HG03378 (cell line): Measurements from ENCODE around the gene SNTG2.

Experiments used
- ATAC-seq: cut with Tn5 transposase; IDR thresholded peaks from one replicate; pipeline ENCODE4 v1.9.1; 2021; ENCODE audit warnings: mild to moderate bottlenecking, moderate library complexity; ENCODE audit not compliant: unreplicated experiment

SNTG2 gene

GRCh38 chr2:951224-952006 lies 766 bp downstream of the SNTG2 start:
- ATAC-seq, result no peak

DNA sequence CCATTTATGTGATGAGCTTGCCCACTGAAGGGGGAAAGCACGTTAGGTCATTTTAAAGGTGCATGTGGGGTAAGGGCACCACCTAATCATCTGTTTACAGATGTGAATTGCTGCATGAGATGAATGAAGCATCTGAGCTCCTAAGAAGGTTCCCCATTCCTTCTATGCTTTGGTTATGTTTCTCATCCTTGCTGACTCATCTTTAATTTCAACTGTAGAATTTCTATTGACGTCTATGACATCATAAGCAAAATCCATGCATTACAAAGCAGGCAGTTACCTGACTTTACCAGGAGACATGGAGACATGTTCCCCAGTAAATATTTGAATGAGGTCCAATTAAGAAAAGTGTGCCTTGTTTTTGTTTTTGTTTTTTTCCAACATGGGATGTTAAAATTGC lies 2.8 kb downstream of the SNTG2 start:
- no peak for ATAC-seq

DNA sequence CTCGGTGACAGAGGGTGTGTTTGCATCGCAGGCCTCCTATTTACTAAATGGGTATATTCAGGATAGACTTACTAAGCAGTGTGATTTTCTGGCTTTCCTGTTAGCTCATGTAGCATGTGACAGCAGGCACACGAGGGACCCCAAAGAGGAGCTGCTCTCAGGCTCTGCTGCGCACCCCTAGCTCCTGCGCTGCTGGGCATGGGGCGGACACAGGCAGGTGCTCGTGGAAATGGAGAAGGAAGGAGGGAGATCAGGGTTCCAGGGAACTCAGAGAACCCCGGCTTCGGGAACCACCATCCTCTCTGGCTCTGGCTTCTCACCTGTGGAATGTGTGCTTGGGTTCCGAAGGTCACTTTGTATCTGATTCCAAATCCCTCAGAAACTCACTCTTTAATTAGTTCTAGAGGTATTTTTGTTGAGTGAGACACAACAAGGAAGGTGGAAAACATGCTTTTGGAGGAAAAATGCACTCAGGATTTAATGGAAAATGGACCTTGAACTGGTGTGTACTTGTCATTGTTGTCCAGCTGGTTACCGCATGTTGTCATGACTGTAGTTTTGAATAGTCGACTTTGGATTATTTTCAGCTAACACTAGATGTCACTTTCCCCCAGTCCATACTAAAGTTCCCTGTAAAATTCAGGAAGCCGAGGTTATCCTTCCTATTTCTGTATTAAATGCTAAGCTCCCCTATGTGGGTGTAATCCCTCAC lies 3.5 kb downstream of the SNTG2 start:
- ATAC-seq, result no peak

DNA sequence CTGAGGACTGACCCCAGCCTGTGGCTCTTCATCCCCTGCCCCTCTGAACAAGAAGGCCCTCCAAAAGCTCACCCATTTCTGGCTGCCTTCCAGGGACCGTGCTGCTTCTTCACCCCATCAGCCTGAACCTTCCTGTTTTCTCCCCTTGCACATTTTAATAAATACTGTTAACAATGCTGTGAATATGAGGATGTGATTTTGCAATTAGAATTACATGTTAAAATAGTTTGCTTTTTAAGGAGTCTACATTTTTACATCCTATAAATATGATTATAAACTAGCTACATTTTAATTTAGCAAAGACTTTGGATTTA lies 4.0 kb downstream of the SNTG2 start:
- ATAC-seq, result no peak

DNA sequence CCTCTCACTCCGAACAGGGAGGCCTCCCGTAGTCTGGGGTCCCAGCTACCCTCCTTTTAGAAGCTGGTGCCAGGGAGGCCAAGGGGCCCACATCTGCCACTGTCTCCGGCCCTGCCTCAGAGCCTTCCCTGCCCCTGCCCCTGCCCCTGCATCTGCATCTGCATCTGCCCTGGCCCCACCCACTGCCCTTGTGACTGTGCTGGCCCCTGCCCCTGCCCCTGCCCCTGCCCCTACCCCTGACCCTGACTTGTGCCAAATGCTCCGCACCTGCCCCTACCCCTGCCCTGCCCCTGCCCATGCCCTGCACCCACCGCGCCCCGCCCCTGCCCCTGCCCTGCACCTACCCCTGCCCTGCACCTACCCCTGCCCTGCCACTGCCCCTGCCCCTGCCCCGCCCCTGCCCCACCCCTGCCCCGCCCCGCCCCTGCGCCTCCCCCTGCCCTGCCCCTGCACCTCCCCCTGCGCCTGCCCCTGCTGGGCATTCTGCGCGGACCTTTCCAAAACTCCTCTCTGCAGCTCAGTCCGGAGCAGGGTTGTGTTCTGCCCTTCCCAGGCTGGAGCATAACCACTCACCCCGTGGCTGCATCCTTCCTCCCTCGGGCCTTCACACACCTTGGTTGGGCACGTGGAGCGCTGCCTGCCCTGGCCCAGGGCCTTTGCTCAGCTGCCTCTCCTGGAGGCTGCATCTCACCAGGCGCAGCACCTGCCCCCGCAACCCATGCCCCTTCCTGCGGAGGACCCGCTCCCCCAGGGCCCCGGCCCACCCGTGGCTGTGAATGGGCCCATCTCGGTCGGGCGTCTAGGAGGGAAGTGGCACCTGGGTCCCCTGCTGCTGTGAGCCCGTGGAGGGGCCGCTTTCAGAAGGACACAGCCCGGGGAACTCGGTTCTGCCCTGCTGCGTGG lies 5.4 kb downstream of the SNTG2 start:
- ATAC-seq, result no peak

GRCh38 chr2:959457-959856 lies 8.8 kb downstream of the SNTG2 start:
- no peak for ATAC-seq

DNA sequence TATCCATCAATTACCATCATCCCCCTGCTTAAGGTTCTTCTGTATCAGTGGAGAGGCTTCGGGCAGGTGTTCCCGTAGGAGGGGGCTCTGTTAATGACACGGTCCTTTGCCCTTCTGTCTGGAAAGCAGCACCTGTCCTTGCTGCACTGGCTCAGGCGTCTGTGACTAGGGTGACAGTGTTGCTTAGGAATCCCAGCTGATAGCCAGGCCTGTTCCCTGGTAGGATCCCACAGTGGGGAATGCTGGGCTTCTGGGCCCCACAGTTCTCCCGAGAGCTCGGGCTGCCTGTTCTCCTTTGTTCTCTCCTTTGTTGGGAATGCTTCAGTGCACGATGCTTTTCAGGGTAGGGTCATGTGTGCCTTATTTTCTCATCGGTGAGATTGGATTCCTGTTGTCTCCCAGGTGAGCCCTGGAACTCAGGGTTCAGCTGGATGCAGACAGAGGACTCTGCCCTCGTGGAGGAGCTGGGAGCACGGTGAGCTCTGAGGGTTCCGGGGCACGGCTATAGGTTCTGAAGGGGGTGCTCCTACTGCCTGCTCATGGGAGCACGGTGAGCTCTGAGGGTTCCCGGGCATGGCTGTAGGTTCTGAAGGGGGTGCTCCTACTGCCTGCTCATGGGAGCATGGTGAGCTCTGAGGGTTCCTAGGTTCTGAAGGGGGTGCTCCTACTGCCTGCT lies 9.6 kb downstream of the SNTG2 start:
- no peak for ATAC-seq

DNA sequence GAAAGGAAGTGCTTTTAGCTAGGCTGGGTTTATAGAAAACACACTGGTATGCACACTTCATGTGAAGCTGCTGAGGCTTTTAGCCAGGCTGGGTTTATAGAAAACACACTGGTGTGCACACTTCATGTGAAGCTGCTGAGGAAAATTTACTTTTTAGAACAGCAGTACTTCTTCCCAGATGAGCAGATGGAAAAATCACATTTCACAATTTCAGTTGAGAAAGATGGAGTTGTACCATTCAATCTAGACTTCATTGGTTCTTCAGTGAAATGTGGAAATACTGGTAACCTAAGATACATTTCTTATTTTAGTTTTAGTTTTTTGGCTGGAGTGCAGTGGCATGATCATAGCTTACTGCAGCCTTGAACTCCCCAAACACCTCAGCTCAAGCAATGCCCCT lies 11.1 kb downstream of the SNTG2 start:
- no peak for ATAC-seq

DNA sequence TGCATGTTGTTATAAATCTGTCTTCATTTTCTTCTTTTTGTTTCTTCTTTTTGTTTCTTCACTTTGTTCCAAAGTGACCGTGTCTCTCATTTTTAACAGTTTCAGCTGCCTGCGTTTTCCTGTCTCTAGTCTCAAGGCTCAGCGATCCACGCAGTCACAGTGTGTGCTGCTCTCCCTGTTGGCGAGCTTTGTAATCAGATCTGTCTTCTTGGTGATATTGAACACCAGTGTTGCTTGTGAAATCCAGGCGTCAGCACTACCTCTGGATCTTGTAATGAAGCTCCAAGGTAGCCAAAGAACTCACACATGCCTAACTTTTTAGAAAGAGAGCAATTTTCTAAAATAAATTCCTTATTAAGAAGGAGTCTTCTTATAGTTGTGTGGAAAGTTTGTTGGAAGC lies 13.2 kb downstream of the SNTG2 start:
- ATAC-seq, result no peak

- no peak for ATAC-seq
Observed at GRCh38 chr2:964562-964961, 13.9 kb downstream of the SNTG2 start.

GRCh38 chr2:965640-966147 lies 15.0 kb downstream of the SNTG2 start:
- no peak for ATAC-seq

DNA sequence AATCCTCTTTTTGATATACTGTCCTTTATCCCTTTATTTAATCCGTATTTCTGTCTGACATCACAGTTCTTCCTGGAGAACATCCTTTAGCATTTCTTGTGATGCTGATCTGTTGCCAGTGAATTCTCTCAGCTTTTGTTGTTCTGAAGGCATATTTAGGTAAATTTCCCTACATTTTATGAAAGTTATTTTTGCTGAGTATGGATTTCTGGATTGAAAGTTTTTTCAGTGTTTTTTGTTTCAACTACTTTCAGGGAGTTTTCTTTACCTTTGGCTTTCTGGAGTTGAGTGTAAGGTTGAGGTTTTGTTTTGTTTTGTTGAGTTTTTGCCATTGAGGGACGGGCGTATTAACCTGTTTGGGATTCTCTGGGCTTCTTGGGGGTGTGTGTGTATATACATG lies 22.5 kb downstream of the SNTG2 start:
- no peak for ATAC-seq

DNA sequence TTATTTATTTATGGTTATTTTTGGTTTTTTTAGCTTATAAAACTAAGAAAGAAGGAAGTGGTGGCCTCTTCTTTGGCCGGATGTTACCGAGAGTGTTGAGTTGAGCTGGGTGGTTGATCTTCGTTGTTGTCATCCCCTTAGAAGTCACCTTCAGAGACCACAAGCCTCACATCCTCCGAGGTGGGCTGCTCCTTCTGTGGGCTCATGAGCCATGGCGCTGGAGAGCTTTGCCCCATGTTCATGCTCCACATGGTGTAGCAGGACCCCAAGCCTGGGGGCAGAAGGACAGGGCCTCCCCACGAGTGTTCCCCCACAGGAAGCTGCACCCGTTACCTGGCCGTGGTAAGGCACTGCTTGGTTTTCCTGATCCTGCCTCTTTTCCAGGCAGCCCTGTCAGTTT lies 23.4 kb downstream of the SNTG2 start:
- ATAC-seq, result no peak

DNA sequence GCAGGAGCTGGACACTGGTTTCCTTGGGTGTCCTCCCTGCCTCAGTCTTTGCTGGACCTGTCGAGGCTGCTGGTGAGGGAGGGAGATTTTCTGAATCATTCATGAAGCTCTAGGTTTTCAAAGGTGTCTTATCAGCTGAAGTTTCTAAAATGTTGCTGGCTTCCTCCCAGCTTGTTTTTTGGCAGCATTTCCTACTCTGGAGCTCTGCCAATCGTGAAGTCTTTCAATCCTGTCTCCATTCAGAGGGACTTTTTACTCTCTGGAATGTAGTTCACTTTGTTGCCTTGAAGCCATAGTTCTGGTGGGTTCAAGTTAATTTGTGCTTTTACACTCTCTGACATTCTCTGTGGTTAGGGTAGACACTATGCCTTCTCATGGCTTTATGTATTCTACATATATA lies 23.9 kb downstream of the SNTG2 start:
- ATAC-seq, result no peak

GRCh38 chr2:975095-975494 lies 24.4 kb downstream of the SNTG2 start:
- ATAC-seq, result no peak

DNA sequence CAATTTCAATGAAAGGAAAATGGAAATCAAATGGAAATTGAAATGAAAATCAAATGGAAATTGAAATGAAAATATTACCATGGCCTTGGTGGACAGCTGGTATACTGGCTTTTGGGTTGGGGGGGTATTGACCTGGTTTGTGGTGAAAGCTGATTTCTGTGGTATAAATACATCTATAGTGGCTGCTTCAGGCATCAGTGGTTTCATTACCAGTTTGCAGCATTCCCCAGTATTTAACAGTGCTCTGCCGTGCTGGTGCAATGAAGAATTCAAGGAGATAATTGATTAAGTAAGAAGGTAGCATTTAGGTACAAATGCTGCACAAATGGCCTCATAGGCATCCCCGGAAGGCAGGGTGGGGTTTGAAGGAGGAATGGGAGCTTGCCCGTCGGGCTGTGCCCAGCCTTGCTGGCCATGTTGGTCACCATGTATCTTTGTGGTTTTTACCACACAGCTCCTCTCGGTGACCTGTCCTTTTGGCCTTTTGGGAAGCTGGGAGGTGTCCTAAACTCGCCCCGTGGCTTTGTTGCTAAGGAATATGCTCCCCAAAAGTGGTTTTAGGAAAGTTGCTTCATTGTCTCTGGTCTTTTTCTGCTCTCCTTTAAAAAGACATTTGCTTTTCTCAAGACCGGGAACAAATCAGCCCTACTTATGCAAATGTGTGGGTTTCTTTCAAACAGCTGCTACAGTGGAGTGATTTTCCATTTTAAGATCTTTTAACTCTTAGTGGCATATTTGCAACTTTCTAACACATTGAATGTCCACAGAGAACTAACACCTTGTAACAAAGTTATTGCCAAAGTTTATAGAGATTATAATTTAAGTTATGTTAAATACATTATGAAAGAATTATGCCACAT lies 28.6 kb downstream of the SNTG2 start:
- ATAC-seq, result no peak

- ATAC-seq, result no peak
Observed at GRCh38 chr2:980176-980575, 29.5 kb downstream of the SNTG2 start.

- no peak for ATAC-seq
Observed at GRCh38 chr2:981258-981657, 30.6 kb downstream of the SNTG2 start.

DNA sequence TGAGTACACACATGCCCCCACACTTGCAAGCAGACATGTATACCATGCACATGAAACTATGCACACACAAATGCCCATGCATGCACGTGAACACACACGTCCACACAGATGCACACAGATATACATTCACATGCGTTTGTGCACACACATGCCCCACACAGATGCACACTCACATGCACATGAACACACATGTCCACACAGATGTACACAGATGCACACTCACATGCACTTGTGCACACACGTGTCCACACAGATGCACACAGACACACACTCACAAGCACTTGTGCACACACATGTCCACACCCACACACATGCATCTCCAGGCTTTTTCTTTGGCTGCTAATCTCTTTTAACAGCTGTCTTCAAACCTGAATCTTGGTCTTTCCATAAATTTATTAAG lies 31.1 kb downstream of the SNTG2 start:
- ATAC-seq, result no peak

GRCh38 chr2:985317-985898 lies 34.8 kb downstream of the SNTG2 start:
- ATAC-seq, result no peak
